ENCODE data around the gene TMF1.

The TMF1 gene

GRCh38 chr3:69013253-69014021 lies 38.7 kb downstream of the TMF1 start, which contains the start of gene EOGT:
Gene EOGT, minus strand, starts transcription at chr3:69013684. Its CDS starts 3,838 bp downstream, at chr3:69009846.
- peak; percentile 49 to 50 for DNase-seq (ENCODE audit: low read depth in 2 of 2, low spot score in 1 of 2)

- DNase-seq (ENCODE audit: low read depth in 2 of 2, low spot score in 1 of 2), result no peak
Observed at GRCh38 chr3:69012800-69013252, 39.3 kb downstream of the TMF1 start.

- no peak for DNase-seq (ENCODE audit: low read depth in 2 of 2, low spot score in 1 of 2)
Observed at GRCh38 chr3:69012100-69012799, 39.9 kb downstream of the TMF1 start.

- DNase-seq (ENCODE audit: low read depth in 2 of 2, low spot score in 1 of 2), result no peak
Observed at GRCh38 chr3:69011096-69011730, 40.9 kb downstream of the TMF1 start.

GRCh38 chr3:69009559-69010410 lies 42.3 kb downstream of the TMF1 start:
- no peak for DNase-seq (ENCODE audit: low read depth in 2 of 2, low spot score in 1 of 2)

GRCh38 chr3:69008980-69009379 lies 43.2 kb downstream of the TMF1 start:
- no peak for DNase-seq (ENCODE audit: low read depth in 2 of 2, low spot score in 1 of 2)

GRCh38 chr3:69005791-69006482 lies 46.2 kb downstream of the TMF1 start:
- DNase-seq (ENCODE audit: low read depth in 2 of 2, low spot score in 1 of 2), result no peak

- no peak for DNase-seq (ENCODE audit: low read depth in 2 of 2, low spot score in 1 of 2)
Observed at GRCh38 chr3:69005071-69005790, 46.9 kb downstream of the TMF1 start.

- DNase-seq (ENCODE audit: low read depth in 2 of 2, low spot score in 1 of 2), result no peak
Observed at GRCh38 chr3:69004138-69004537, 48.0 kb downstream of the TMF1 start.

- DNase-seq (ENCODE audit: low read depth in 2 of 2, low spot score in 1 of 2), result no peak
Observed at GRCh38 chr3:68999605-69000004, 52.5 kb downstream of the TMF1 start.

- DNase-seq (ENCODE audit: low read depth in 2 of 2, low spot score in 1 of 2), result no peak
Observed at GRCh38 chr3:68999158-68999557, 53.0 kb downstream of the TMF1 start.

GRCh38 chr3:68997887-68998286 lies 54.2 kb downstream of the TMF1 start:
- no peak for DNase-seq (ENCODE audit: low read depth in 2 of 2, low spot score in 1 of 2)

GRCh38 chr3:68996356-68996995 lies 55.7 kb downstream of the TMF1 start:
- DNase-seq (ENCODE audit: low read depth in 2 of 2, low spot score in 1 of 2), result no peak

GRCh38 chr3:68988740-68989139 lies 63.4 kb downstream of the TMF1 start:
- no peak for DNase-seq (ENCODE audit: low read depth in 2 of 2, low spot score in 1 of 2)

GRCh38 chr3:68987322-68987721 lies 64.8 kb downstream of the TMF1 start:
- no peak for DNase-seq (ENCODE audit: low read depth in 2 of 2, low spot score in 1 of 2)

GRCh38 chr3:68986496-68987208 lies 65.5 kb downstream of the TMF1 start:
- DNase-seq (ENCODE audit: low read depth in 2 of 2, low spot score in 1 of 2), result no peak

- no peak for DNase-seq (ENCODE audit: low read depth in 2 of 2, low spot score in 1 of 2)
Observed at GRCh38 chr3:68985146-68985790, 66.9 kb downstream of the TMF1 start.

GRCh38 chr3:68984011-68984530 lies 68.1 kb downstream of the TMF1 start:
- no peak for DNase-seq (ENCODE audit: low read depth in 2 of 2, low spot score in 1 of 2)

Measured in stimulated activated CD8-positive, alpha-beta memory T cell treated with anti-CD3 and anti-CD28 coated beads, Interleukin-4, amount 100 ng/mL, for 4 hours (primary cell).